Measurements from ENCODE around the gene ATXN7L1.

DNA sequence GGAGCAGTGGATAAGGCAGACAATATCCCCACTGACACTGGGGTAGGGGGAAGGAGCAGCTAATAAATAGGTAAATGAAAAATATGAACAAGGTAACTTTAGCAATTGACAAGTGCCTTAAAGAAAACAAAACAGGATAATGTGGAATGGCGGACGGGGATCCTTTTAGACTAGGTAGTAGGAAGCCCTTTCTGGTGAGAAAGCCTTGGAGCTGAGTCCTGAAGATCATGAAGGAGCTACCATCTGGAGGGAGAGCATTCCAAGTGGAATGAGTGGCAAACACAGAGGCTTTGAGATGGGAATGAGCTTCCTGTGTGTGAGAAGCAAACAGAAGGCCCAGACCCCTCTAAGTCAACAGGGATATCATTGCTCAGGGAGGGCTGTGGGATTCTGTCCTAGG is 16.0 kb upstream of the ATXN7L1 start:
- TF ChIP-seq, protein P1, sequence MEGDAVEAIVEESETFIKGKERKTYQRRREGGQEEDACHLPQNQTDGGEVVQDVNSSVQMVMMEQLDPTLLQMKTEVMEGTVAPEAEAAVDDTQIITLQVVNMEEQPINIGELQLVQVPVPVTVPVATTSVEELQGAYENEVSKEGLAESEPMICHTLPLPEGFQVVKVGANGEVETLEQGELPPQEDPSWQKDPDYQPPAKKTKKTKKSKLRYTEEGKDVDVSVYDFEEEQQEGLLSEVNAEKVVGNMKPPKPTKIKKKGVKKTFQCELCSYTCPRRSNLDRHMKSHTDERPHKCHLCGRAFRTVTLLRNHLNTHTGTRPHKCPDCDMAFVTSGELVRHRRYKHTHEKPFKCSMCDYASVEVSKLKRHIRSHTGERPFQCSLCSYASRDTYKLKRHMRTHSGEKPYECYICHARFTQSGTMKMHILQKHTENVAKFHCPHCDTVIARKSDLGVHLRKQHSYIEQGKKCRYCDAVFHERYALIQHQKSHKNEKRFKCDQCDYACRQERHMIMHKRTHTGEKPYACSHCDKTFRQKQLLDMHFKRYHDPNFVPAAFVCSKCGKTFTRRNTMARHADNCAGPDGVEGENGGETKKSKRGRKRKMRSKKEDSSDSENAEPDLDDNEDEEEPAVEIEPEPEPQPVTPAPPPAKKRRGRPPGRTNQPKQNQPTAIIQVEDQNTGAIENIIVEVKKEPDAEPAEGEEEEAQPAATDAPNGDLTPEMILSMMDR (conservative IDR thresholded peaks at IDR 0.05; ENCODE audit: low read depth, low read length) = no peak
- TF ChIP-seq RAD21 (IDR thresholded peaks at IDR 0.05; ENCODE audit: low read length) (no peak), NFE2L2 (IDR thresholded peaks at IDR 0.05; ENCODE audit: low read depth, low read length) (no peak), POLR2A (IDR thresholded peaks at IDR 0.05; ENCODE audit: low read depth, low read length) (no peak), MAFK (IDR thresholded peaks at IDR 0.05; ENCODE audit: low read depth, low read length) (no peak), FOS (IDR thresholded peaks at IDR 0.05; ENCODE audit: low read depth, low read length) (no peak)
- TF ChIP-seq, protein P2, sequence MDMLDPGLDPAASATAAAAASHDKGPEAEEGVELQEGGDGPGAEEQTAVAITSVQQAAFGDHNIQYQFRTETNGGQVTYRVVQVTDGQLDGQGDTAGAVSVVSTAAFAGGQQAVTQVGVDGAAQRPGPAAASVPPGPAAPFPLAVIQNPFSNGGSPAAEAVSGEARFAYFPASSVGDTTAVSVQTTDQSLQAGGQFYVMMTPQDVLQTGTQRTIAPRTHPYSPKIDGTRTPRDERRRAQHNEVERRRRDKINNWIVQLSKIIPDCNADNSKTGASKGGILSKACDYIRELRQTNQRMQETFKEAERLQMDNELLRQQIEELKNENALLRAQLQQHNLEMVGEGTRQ (IDR thresholded peaks at IDR 0.05; ENCODE audit: low read depth, low read length) = no peak

All from IMR-90 (cell line).